GM21526 (cell line): ENCODE data around the gene PADI1.

Source experiments
- ATAC-seq: cut with Tn5 transposase; IDR thresholded peaks from one replicate; pipeline ENCODE4 v1.9.1; 2021; ENCODE audit warnings: moderate library complexity; ENCODE audit not compliant: unreplicated experiment, low FRiP score

PADI1 gene

DNA sequence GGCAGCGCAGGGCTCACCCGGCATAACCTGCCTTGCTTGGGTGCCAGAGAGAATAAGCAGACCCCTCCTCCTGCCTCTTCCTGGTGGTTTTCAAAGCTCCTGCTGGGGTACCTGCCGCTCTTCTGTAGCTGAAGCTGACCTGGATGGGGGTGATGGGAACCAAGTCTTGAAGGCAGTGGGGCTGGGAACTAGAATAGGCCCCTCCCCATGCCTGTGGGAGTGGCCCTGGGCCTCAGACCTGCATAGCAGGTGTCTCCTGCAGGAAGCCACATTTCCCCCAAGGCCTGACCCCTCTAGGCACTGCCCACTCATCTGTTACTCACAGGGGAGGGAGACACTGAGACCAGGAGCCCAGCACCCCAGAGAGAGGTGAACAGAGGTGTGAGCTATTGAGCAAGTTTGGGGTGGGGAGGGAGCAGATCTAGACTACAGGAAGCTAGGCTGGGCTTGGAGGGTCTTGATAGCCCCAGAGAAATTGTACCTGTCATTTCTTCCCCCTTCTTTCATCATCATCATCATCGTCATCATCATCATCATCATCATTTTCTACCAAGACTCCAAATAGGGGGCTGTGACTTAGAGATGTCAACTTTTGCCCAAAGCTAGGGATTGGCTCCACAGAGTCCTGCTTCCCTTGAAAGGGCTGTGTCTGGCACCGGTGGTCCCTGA is 10.1 kb downstream of the PADI1 start:
- no peak for ATAC-seq

DNA sequence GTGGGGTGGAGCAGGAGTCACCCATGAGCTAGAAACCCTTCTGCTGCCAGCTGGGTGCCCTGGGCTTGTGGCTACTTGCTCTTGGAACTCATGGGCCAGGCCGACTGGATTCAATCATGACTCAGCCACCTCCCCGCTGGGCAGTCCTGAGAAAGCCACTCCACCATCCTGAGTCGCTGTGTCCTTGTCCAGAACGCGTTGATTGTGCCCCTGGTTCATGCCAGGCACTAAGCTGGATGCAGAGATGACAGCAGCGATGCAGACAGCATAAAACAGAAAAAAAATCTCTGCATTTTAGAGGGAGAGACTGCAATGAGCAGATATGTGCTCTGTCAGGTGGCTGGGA is 10.6 kb downstream of the PADI1 start:
- no peak for ATAC-seq

DNA sequence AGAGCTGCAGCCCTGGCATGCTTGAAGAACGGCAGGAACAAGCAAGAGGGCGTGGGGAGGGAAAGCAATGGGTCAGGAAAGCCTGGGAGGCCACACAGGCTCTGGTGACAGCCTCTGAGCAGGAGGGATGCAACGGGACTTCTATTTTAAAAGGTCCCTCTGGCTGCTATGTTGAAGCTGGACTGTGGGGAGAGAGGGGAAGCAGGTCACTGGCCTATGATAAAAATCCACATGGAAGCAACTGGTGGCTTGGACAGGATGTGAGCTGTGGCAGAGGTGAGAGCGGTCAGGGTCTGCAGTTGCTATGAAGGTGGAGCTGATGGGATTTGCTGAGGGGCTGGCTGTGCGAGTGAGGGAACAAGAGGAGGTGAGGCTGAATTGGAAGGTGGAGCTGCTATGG is 11.2 kb downstream of the PADI1 start:
- ATAC-seq: no peak

DNA sequence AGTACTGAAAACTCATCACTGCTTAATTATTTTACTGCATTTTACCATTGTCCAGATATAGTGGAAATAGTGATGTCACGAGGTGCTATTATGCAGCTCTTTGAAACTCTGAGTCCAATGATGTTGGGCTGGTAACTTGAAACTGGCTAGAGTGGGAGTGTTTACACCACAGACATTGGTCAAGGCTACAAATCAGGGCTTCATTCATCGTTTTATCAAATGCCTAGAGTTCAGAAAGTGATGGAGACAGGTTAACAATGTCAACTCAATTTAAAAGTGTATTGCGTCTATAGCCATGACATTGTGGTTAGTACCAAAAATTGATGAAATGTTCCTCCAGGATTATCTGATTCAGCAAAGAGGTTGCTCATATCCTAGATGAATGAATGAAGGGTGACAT is 12.7 kb downstream of the PADI1 start:
- ATAC-seq: no peak

DNA sequence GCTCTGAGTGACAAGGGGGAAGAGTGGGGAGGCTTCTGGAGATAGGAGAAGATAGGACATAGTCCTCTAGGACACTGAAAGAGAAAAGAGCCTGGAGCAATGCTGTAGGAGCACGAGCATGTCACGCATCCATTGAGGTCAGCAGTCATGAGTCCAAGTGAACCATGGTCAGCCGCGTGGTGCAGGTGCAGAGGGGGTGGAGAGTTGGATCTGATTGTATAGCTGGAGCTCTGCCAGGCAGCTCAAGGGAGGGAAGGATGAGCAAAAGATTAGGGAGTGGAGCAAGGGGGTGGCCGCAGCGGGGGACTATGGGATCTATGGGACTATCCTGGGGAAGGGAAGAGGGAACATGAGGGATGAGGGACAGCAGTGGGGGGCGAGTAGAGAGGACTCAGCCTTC is 14.0 kb downstream of the PADI1 start:
- no peak for ATAC-seq

DNA sequence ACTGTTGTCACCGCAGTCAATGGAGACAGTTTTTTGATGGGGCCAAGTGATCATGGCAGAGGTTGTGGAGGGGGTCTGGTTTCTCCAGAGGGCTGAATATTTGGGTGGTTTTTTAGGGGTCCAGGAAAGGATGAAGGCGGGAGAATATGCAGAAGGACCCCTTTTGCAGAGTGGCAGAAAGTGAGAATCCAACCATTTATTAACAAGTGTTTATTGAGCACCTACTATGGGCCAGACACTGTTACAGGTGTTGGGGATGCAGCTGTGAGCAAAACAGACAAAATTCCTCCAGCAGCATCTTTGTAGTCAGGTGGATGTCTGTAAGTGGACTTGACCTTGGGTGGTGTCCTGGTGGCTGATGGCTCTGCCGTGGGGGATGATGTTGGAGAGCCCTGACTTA is 15.4 kb downstream of the PADI1 start:
- ATAC-seq: no peak

DNA sequence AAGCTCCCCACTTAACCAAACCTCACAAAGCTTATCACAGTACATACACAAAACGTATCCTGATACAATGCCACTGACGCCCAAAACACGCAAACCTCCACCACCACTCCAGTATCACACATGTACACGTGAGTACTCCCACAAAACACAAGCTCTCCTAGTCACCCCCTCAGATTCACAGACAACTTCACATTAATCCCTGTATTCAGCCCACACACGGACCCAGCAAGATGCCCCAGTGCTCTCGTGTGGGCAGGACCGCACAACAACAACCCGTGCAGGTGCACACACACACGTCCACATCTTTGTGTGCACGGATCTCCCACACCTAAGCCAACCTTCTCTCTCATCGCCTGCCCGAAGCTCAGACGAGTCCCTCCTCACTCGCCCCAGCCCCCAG is 17.6 kb downstream of the PADI1 start:
- ATAC-seq: no peak

DNA sequence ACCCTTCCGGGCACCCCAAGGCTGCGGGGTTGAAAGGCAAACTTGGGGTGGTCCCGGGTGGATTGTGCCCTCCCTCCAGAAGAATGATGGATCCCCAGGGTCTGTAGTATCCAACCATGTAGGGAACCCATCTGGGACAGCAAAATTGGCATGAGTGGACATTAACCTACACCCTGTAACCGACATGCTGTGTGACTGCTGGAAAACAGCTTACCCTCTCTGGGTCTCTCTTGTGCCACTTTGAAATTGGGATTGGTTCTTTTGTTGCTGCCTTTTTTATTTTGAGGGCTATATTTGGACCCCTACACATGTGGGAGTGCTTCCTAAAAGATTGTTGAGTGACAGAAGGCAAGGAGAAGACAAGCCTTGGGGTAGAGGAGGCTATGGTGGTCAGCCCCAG is 19.5 kb downstream of the PADI1 start:
- no peak for ATAC-seq

DNA sequence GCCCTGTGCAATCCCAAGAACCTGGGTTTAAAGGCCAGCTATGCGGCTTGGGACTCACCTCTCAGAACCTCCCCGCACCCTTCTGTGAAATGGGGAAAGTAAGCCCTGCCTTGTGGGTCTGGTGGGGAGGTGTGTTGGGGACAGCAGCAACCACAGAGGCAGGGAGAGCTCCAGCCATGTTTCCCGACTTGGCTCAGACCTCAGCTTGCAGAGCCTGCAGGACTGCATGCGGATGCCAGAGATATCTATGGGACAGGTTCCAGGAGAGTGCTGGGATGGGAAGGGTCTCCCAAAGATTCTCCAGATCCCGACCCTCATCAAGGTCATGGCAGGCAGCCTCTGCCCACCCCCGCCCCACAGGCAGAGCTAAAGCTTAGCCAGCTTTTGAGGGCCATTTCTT is 20.2 kb downstream of the PADI1 start:
- no peak for ATAC-seq

DNA sequence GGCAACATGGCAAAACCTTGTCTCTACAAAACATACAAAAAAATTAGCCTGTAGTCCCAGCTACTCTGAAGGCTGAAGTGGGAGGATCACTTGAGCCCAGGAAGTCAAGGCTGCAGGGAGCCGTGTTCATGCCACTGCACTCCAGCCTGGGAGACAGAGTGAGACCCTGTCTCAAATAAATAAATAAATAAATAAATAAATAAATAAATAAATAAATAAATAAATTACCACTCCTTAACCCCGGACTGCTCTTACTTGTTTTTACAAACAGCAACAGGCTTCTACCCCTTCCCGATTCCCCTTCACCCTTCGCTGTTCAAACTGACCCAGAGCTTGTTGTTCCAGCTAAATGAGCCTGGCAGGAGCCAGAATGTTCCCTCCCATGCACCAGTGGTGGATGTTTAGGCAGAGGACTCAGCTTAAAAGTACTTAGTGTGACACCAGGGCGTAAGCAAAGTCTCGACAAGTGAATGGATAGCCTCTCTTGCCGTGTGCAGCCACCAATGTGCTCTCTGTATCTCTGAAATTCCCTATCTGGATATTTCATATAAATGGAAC is 22.5 kb downstream of the PADI1 start:
- ATAC-seq: no peak

DNA sequence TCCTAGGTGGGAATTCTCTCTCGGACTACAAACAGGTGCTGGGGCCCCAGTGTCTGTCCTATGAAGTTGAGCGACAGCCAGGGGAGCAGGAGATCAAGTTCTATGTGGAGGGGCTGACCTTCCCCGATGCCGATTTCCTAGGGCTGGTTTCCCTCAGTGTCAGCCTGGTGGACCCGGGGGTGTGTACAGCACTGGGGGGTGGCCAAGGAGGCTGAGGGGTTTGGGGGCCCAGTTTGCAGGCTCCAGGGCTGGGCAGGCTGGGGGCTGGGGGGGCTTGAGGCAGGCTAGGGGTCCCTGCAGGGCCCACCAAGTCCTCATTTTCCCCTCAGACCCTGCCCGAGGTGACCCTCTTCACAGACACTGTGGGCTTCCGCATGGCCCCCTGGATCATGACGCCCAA is 23.7 kb downstream of the PADI1 start:
- ATAC-seq: no peak

DNA sequence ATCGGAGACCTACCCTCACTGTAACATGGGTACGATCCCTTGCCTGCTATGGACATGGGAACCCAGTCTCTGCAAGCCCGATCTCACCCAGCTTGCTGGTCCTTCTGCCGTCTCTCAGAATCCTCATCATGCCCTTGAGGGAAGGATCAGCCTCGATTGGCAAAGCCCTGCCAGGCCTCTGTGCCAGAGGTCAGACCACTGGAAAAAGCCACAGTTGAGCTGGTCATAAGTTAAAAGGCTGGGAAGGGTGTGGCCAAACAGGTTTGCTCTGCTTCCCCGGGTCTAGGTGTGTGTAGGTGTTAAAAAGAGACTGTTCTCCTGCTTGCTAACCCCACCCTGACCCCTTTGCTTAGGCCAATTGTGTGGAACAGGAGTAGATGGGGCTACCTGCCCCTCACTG is 24.5 kb downstream of the PADI1 start:
- ATAC-seq: no peak

DNA sequence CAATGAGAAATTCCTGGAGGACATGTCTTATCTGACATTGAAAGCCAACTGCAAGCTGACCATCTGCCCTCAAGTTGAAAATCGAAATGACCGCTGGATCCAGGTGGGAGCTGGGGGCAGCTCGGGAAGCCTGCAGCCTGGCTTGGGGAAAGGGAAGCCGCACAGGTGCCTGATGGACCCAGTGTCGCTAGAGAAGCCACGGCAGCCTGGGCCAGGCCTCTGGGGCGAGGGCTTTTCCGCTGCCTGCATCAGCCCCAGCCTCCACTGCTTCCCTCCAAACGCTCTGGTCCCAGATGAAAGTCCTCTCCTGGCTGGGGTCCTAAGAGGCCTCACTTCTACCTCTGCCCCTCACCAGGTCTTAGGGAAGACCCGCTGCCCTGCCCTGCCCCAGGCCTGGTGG is 25.2 kb downstream of the PADI1 start:
- no peak for ATAC-seq

DNA sequence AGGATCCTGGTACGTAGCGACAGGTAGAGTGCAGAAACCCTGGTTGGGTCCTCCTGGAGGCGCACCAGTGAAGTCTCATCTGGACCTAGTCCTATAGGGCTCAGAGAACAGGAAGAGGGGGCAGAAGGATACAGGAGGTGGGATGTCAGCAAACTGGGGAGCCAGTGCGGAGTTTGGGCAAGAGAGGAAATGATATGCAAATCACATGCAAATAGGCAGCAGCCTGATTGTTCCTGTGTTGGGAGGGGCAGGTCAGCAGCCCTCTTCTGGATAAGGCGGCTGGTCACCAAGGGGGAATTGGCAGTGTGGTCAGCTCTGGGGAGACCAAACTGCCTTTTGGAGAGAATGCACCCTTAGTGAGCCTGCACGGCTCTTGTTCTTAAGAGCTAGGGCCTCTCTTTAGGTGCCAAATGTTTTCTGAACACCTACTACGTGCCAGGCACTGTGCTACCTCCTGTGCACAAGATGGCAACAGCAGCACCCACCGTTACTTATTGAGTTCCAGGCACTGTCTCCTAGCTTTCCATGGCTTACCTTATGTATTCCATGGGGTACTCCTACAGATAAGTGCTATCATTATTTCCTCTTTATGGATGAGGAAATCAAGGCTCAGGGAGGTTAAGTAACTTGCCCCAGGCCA is 25.9 kb downstream of the PADI1 start:
- no peak for ATAC-seq

DNA sequence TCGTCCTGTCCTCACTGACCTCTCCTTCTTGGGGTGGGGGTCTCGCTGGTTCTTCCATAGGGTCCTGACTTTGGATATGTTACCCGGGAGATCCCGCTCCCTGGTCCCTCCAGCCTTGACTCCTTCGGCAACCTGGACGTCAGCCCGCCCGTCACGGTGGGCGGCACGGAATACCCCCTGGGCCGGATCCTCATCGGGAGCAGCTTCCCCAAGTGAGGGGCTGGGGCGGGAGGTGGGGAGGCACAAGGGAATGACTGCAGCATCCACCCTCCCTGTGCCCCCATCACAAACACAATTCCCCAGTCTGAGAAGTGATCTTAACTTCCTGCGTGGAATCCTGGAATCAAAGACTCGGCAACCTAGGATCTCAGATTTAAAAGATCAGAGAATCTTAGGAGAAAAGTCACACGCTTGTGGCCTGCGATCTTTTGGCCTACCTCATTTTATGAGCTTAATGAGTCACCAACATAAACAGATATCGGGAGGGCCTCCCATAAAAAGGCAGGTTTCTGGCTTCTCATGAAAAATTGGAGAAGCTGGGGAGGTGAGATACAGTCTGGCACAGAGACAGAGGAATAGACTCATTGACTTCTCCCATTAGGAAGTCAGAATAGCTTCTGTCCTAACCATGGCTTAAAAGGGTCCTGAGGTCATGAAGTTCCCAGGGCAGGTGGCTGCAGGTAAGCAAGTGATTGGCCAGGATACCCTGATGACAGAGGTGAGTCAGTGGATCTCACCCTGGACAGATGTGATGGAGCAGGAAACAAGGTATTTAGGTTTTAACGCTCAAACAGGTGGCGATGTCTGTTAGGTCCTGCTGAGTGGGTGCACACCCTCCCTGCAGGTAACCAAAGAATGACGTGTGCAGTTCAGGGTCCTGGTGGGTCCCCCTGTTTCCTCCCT is 28.1 kb downstream of the PADI1 start:
- no peak for ATAC-seq

DNA sequence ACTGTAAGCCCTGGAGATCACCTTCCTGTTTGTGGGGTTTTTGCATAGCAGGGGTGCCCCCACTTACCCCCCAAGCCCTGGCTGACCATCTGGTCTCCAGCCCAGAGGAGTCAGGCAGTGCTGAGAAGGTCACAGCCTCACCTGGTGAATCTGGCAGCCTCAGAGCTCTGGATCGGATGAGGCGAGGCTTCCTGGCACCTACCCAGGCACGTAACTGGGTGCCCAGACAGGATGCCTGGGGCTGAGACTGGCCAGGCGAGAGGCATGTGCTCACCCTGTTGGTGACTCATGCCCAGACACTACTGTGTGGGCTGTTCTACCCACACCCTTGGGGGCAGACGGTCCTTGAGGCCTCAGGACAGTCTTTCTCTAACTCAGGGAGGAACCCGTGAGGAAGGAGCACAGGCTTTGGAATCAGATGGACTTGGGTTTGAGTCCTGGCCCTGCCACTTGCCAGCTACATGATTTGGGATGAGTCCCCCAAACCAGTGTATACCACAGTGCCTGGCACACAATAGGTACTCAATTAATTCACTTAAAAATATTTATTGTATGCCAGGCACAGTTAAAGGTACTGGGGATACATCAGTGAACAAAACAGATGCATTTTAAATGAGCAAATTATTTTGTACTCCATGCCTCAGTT is 28.9 kb downstream of the PADI1 start:
- no peak for ATAC-seq

DNA sequence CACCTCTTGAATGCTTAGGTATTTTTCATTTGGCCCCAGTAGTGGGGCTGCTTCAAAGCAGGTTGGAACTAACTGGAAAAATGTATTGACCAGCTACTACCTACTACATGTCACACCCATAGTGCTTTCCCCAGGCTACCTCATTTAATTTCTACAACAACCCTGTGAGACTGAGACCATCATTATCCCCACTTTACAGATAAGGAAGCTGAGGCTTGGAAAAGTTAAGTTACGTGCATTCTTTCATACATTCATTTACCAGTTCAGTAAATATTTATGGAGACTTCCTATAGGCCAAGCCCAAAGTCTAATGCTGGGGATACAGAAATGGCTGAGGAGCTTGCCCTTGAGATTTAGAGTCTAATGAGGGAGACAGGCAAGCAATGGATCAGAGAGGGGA is 29.5 kb downstream of the PADI1 start:
- no peak for ATAC-seq

DNA sequence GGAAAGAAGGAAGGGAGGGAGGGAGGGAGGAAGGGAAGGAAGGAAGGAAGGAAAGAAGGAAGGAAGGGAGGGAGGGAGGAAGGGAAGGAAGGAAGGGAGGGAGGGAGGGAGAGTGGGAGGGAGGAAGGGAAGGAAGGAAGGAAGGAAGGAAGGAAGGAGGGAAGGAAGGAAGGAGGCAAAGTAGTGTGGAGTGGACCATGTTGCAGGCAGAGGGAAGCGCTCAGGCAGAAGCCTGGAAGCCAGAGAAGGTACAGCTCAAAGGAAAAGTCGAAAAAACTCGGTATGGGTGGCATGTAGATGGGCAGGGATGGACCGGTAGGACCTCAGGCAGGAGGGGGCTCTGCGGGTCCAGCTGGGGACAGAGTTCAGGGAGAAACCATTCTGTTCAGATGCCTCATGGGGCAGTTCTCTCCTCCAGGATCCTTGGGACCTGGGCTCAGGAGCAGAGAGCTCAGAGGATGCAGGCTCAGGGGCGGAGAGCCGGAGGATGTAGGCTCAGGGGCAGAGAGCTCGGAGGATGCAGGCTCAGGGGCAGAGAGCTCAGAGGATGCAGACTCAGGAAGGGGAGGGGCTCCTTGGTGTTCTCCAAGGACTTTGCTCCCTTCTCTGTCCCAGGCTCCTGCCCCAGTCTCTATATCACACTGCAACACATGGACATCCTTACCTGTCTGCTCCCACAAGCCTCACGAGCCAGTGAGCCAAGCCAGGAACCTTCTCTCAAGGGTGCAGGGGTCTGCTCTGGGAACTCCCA is 30.4 kb downstream of the PADI1 start:
- no peak for ATAC-seq

DNA sequence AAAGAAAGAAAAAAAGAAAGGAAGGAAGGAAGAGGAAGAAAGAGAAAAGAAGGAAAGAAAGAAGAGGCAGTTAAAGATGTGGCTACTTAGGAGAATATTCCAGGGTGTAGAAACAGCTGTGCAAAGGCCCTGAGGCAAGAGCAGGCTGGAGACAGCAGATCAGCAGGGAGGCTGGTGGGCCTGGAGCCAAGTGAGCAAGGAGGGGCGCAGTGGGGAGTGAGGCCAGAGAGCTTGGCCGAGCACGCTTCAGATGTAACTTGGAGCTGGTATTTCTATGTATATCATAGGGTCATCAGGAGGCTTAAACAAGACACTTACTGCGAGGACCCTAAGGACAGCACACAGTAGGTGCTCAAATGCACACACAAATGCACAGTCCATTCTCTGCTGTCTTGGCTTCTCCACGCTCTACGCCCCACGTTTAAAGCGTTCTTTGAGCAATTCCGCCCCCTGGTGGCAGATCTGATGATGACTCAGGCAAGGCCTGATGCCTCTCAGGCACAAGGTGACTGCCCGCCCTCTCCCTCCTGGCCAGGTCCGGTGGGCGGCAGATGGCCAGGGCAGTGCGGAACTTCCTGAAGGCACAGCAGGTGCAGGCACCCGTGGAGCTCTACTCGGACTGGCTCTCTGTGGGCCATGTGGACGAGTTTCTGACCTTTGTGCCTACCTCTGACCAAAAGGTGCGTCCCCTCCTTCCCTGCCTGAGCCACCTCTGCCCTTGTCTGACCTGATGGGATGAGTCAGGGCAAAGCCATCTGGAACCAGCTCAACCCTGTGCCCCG is 32.0 kb downstream of the PADI1 start:
- no peak for ATAC-seq

DNA sequence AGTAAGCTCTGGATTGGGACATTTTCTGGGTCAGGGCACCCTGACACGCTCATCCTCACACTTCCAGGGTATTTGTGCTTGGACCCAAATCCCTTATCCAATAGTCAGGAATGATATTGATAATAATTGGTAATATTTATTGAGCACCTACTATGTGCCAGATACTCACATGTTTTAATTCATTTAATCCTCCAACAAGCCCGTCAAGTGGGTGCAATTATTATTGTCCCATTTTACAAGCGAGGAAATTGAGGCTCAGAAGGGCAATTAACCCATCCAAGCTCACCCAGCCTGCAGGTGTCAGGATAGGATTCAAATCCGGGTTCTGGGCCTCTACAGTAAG is 32.6 kb downstream of the PADI1 start:
- ATAC-seq: no peak
